ENCODE measurements around the gene FARP1. TPM values are rescaled to one million over a fixed set of nuclear protein-coding genes. Genes with fewer than 3 reads are reported as not detected.
A peak's percentile ranks its signal among the peaks of the same experiment; 100 is the strongest.

The FARP1 gene
- total RNA-seq, 1 donor from 2014 or later, result 110 TPM

- TF ChIP-seq CTCF (IDR thresholded peaks at IDR 0.05), result no peak
- no peaks in the 10 kb centered on the region for H3K4me1 ChIP-seq
- ATAC-seq, result no peak
- H3K36me3 ChIP-seq, result peaks cover 58% of the 10 kb centered on the region
- H3K9me3 ChIP-seq, result no peaks in the 10 kb centered on the region
- no peak overlapping the region for H3K27ac ChIP-seq
- H3K27me3 ChIP-seq (ENCODE audit: low read depth), result no peaks in the 10 kb centered on the region
- DNase-seq, result no peak
- intact Hi-C loops (cut with DNase I), result no loop called here
- H3K4me3 ChIP-seq, result no peak overlapping the region
These were observed 293.5 kb downstream of the FARP1 start for GRCh38 chr13:98436233-98436910.

- no peaks in the 10 kb centered on the region for H3K4me1 ChIP-seq
- H3K36me3 ChIP-seq, result peaks cover 64% of the 10 kb centered on the region
- no peak for DNase-seq
- intact Hi-C loops (cut with DNase I), result no loop called here
- no peak for TF ChIP-seq CTCF (IDR thresholded peaks at IDR 0.05)
- no peaks in the 10 kb centered on the region for H3K9me3 ChIP-seq
- ATAC-seq, result no peak
- H3K27ac ChIP-seq, result no peak overlapping the region
- H3K27me3 ChIP-seq (ENCODE audit: low read depth), result no peaks in the 10 kb centered on the region
- H3K4me3 ChIP-seq, result no peak overlapping the region
These were observed 295.6 kb downstream of the FARP1 start for GRCh38 chr13:98438246-98439125.

GRCh38 chr13:98439126-98439828 is 296.4 kb downstream of the FARP1 start:
- H3K4me1 ChIP-seq, result no peaks in the 10 kb centered on the region
- H3K4me3 ChIP-seq, result no peak overlapping the region
- intact Hi-C loops (cut with DNase I), result no loop called here
- no peak for TF ChIP-seq CTCF (IDR thresholded peaks at IDR 0.05)
- H3K36me3 ChIP-seq, result peaks cover 64% of the 10 kb centered on the region
- peak; percentile 28 for DNase-seq
- H3K9me3 ChIP-seq, result no peaks in the 10 kb centered on the region
- no peaks in the 10 kb centered on the region for H3K27me3 ChIP-seq (ENCODE audit: low read depth)
- ATAC-seq, result no peak
- H3K27ac ChIP-seq, result no peak overlapping the region

GRCh38 chr13:98439896-98440295 is 297.0 kb downstream of the FARP1 start:
- H3K27me3 ChIP-seq (ENCODE audit: low read depth), result no peaks in the 10 kb centered on the region
- no peak overlapping the region for H3K27ac ChIP-seq
- no peak for TF ChIP-seq CTCF (IDR thresholded peaks at IDR 0.05)
- H3K4me1 ChIP-seq, result no peaks in the 10 kb centered on the region
- intact Hi-C loops (cut with DNase I), result loop anchor here (10.0 kb wide), 1 partner anchor 215 kb away; no protein-coding TSS in a partner anchor
- no peak overlapping the region for H3K4me3 ChIP-seq
- H3K36me3 ChIP-seq, result peaks cover 64% of the 10 kb centered on the region
- no peaks in the 10 kb centered on the region for H3K9me3 ChIP-seq
- ATAC-seq (no peak), DNase-seq (peak; percentile 27)

GRCh38 chr13:98440390-98441055 is 297.6 kb downstream of the FARP1 start:
- TF ChIP-seq CTCF (IDR thresholded peaks at IDR 0.05), result no peak
- Histone ChIP-seq H3K36me3 (peaks cover 58% of the 10 kb centered on the region), H3K9me3 (no peaks in the 10 kb centered on the region), H3K4me3 (no peak overlapping the region), H3K27me3 (ENCODE audit: low read depth) (no peaks in the 10 kb centered on the region), H3K27ac (no peak overlapping the region), H3K4me1 (peaks cover 6% of the 10 kb centered on the region)
- DNase-seq (peak; percentile 39), ATAC-seq (no peak)
- intact Hi-C loops (cut with DNase I), result loop anchor here (10.0 kb wide), 1 partner anchor 214 kb away; no protein-coding TSS in a partner anchor

Data from lower lobe of right lung (tissue), 2 donors.